GM19395 (cell line): Measurements from ENCODE around the gene BANK1.

Source experiments
- ATAC-seq: cut with Tn5 transposase; IDR thresholded peaks from one replicate; pipeline ENCODE4 v1.9.1; 2021; ENCODE audit warnings: mild to moderate bottlenecking, moderate library complexity; ENCODE audit not compliant: unreplicated experiment

Gene BANK1

GRCh38 chr4:102007959-102008425 lies 217.5 kb downstream of the BANK1 start:
- ATAC-seq, result peak; percentile 97

GRCh38 chr4:102008711-102009110 lies 218.2 kb downstream of the BANK1 start:
- ATAC-seq, result no peak

GRCh38 chr4:102022343-102022742 lies 231.8 kb downstream of the BANK1 start:
- no peak for ATAC-seq

DNA sequence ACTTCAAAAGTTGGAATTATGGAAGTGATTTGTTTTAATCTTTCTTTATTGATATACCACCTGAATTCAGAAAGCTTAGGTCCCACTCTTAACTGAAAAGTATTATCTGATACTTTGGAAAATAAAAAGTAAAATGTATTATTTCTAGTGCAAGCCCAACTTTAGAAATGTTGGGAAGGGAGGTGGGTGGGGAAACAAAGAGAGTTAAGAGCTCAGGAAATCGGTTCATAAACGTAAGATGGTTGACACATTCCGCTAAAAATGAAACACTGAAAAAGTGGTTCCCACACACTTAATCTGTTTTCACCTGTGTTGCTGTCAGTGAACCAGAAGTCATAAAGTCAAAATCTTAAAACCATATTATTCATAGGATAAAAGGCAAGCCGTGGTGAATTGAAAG lies 237.4 kb downstream of the BANK1 start:
- no peak for ATAC-seq

GRCh38 chr4:102031406-102031805 lies 240.9 kb downstream of the BANK1 start:
- ATAC-seq, result no peak

DNA sequence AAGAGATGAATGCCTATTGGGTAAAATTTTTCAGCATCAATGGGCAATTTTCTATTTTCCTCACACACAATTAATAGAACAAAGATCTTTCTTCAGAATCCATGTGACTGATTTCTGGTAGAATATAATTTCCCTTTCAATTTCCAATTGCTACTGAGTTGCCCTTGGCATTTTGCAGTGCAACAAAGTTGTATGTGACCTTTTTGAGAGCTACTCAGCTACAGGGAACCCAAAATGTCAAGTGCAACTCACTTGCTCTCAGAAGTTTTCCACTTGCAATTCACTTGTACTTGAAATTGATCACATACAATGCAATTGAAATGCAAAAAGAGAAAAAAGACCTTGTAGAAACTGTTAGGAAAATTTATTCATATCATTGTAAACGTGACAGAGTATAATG lies 245.5 kb downstream of the BANK1 start:
- ATAC-seq, result no peak

- no peak for ATAC-seq
Measured at GRCh38 chr4:102036619-102037376, 246.3 kb downstream of the BANK1 start.

- no peak for ATAC-seq
Measured at GRCh38 chr4:102037566-102037965, 247.0 kb downstream of the BANK1 start.

DNA sequence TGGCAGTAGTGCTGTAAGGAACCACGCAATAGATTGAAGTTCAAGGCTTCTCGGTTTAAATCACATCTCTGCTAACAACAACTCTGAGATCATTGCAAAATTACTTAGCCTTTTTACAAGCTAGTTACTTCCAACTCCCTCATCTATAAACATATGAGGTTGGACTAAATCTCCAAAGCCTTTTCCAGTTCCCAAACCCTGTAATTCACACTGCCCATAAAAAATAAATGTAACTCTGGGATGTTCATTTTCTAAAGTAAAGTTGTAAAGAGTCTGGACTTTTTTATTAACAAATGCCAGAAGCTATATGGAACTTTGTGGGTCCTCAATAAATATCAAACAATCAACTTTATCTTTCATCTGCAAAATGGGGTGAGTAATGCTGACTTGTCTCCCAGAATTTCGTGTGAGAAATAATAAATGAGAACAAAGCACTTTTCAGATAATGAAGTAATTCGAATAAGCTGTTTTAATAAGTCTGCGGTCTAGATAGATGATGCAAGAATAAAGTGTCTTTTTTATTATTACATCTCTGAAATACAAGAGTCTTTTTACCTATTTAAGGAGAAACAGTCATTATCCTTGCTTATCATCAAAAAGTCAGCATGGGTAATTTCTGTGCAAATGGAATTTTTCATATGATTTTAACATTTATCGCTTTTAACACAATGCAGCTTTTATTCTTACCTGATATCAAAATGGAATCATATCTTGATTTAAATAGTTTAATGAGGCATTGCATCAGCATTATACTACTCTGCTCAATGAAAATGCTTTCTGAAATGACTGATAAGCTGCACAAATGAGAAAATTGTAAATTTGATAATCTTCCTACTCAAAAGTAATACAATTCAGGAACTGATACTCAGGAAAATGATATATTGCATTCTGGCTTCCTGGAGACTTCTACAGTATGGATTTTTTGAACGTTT lies 252.6 kb downstream of the BANK1 start:
- ATAC-seq, result no peak

DNA sequence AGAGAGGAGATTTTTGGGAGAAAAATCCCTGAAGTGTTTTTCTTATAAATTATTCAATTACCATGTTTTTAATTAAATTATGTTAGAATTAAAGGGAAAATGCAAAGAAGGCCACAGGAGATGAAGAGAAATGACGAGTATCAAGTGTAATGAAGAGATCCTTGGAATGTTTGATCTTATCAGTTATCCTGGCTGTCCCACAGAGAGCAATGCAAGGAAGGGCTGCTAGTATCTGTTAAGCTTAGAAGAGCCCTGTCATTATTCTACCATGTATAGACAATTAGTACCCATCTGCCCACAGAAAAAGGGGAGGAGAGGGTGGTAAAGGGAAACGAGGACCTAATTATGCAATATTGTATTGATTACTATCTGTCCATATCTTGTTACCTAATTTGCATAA lies 257.1 kb downstream of the BANK1 start:
- ATAC-seq, result no peak

GRCh38 chr4:102055805-102056204 lies 265.3 kb downstream of the BANK1 start:
- no peak for ATAC-seq

GRCh38 chr4:102057122-102057521 lies 266.6 kb downstream of the BANK1 start:
- ATAC-seq, result no peak

DNA sequence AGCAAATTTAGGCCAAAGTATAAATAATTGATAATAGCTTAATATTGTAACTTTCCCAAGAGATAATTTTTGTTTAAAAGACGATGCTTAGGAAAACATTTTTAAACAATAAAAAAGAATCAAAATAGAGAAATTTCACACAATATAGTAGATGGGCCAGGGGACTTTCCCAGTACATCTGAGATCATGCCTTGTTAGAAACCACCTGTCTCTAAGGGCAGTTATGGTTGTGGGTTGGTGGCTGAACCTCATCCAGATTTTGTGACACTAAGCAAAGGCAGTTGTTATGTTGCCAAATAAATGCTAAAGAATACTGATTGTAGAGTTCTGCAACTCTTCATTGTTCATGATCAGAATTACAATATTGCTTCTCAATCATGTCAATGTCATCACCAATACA lies 270.6 kb downstream of the BANK1 start:
- peak; percentile 75 for ATAC-seq

DNA sequence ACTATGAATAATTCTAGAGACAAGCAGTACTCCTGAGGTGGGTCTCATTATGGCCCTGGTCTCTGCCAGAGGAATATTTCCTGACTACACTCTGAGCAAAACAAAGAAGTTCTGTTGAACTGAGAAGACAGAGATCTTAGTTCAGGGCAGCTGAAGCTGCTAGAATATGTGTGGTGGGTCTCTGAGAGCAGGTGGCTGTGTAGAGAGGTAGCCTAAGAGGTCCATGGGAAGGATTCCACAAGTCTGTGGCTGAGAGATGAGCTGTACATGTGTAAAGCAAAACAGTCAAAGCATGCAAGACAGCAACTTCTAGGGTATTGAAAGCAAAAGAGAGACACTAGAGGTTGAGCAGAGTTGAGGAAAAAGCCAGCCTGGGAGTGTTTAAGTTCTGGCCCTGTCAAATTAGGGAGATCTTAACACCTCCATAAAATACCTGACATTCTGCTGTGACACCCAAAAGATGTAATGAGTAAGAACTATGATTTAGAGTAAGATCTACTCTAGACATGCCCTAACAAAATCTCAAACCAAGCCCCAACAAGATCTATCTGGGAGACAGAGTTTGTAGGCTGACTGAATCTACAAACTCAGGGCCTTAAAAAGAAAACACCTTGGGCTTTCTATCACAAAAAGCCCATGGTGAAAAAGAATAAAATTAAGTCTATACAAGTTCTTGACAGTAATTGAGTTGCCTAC lies 274.4 kb downstream of the BANK1 start:
- no peak for ATAC-seq

- ATAC-seq, result no peak
Measured at GRCh38 chr4:102076622-102077021, 286.1 kb downstream of the BANK1 start.

DNA sequence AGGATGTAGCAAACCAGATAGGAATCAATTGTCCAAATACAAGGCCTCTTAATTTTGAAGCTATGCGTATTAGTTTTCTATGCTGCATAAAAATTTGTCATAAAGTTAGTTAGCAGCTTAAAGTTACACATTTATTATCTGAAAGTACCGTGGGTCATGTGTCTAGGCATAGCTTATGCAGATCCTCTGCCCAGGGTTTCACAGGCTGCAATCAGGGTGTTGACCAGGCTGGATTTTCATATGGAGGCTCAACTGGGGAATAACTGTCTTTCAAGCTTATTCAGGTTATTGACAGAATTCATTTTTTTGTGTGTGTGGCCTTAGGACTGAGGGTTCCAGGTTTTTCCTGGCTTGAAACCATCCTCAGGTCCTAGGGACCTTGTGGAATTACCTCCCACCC lies 289.7 kb downstream of the BANK1 start:
- no peak for ATAC-seq

GRCh38 chr4:102089850-102090621 lies 299.5 kb downstream of the BANK1 start:
- no peak for ATAC-seq

GRCh38 chr4:102091656-102092055 lies 301.1 kb downstream of the BANK1 start:
- no peak for ATAC-seq

DNA sequence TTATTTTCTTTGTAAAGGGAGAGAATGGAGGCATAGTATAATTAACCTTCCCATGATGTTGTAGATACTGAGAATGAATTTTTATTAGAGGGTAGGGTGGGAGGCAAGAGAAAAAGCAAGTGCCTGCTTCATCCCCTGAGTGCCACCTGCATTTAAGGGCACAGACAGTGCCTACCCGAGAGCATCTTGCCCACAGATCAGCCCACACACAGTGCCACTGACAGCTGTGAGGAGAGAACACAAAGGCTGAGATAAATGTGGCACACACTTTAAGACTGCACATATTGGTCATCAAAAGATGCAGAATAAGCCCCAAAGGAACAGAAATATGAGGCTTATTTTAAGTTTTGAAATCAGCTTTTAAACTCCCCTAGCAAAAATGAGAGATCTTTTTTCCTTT lies 304.0 kb downstream of the BANK1 start:
- no peak for ATAC-seq

DNA sequence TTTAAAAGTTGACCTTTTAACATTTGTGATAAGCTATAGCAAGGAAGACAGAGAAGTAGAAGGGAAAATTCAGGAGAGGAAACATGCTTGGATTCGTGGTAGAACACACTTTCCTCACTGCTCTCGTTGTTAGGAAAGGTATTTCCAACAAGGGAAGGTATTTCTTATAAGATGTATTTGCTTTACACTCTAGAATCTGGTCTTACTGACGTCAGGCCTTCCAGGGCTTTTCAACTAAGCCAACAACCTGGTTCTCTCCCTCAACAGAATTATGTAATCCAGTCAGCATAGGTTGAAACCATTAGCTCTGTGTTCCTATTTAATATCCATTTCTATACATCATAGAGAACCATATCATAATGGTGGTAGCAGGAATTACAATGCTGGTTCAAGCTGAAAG lies 312.8 kb downstream of the BANK1 start:
- ATAC-seq, result no peak

DNA sequence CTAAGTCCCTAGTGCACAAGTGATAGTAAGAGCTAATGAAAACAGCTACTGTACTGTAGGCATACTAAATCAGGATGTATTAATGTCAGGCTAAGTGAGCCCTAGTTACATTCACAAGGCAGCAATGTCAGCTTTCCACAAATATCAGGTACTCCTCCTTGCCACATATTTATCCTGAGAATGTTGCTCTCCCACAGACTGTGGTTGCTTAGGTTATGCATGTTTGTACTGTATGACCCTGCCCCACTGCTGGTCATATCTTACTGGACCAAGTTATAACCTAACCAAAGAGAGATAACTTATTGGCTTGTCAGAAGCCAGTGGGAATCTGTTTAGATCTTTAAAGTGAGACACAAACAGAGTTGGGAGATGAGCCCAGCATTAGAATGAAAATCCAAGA lies 313.7 kb downstream of the BANK1 start:
- ATAC-seq, result no peak
